OCI-LY7 (cell line): Measurements from ENCODE around the gene GGA2.

Experiments used
- EZH2phosphoT487 ChIP-seq: fragments of 200-600 bp; sonication (generic); IDR thresholded peaks from 2 replicates; pipeline ENCODE4 v1.6.1; 2018; ENCODE audit warnings: low read depth, borderline replicate concordance, mild to moderate bottlenecking, mixed run types, antibody characterized with exemption, low read length, moderate library complexity, mixed read lengths
- TF ChIP-seq, protein P1 (sequence below): fragments of 200-600 bp; sonication (generic); conservative IDR thresholded peaks from 2 replicates; pipeline ENCODE4 v1.5.1; 2014; ENCODE audit warnings: mild to moderate bottlenecking, antibody characterized with exemption, low read length, moderate library complexity, mixed read lengths

DNA sequence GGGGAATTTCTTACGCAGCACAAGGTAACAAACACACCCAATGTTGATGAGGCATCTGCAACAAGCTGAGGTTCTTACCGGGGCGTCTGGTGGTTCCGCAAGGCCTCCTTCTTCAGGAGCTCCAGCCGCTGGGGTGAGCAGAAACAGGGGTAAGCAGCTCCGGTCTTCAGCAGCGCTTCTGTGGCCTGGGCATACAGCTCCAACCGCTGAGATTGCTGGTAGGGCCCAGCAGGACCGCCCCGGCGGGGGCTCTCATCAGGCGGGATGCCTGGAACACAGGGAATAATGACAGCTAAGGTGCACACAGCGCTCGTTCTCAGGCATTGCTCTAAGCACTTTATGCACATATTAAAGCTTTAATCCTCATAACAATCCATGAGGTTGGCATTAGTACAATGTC lies 34.1 kb upstream of the GGA2 start:
- TF ChIP-seq, protein P1, sequence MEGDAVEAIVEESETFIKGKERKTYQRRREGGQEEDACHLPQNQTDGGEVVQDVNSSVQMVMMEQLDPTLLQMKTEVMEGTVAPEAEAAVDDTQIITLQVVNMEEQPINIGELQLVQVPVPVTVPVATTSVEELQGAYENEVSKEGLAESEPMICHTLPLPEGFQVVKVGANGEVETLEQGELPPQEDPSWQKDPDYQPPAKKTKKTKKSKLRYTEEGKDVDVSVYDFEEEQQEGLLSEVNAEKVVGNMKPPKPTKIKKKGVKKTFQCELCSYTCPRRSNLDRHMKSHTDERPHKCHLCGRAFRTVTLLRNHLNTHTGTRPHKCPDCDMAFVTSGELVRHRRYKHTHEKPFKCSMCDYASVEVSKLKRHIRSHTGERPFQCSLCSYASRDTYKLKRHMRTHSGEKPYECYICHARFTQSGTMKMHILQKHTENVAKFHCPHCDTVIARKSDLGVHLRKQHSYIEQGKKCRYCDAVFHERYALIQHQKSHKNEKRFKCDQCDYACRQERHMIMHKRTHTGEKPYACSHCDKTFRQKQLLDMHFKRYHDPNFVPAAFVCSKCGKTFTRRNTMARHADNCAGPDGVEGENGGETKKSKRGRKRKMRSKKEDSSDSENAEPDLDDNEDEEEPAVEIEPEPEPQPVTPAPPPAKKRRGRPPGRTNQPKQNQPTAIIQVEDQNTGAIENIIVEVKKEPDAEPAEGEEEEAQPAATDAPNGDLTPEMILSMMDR: no peak
- TF ChIP-seq EZH2phosphoT487: no peak
